Activated CD4-positive, alpha-beta T cell treated with anti-CD3 and anti-CD28 coated beads for 4 hours (primary cell): ENCODE data around the gene EGR1.

Experiments
- DNase-seq, 2 donors: peaks; one replicate each; pipeline ENCODE4 v3.0.0-alpha.2; 2020

EGR1 gene

DNA sequence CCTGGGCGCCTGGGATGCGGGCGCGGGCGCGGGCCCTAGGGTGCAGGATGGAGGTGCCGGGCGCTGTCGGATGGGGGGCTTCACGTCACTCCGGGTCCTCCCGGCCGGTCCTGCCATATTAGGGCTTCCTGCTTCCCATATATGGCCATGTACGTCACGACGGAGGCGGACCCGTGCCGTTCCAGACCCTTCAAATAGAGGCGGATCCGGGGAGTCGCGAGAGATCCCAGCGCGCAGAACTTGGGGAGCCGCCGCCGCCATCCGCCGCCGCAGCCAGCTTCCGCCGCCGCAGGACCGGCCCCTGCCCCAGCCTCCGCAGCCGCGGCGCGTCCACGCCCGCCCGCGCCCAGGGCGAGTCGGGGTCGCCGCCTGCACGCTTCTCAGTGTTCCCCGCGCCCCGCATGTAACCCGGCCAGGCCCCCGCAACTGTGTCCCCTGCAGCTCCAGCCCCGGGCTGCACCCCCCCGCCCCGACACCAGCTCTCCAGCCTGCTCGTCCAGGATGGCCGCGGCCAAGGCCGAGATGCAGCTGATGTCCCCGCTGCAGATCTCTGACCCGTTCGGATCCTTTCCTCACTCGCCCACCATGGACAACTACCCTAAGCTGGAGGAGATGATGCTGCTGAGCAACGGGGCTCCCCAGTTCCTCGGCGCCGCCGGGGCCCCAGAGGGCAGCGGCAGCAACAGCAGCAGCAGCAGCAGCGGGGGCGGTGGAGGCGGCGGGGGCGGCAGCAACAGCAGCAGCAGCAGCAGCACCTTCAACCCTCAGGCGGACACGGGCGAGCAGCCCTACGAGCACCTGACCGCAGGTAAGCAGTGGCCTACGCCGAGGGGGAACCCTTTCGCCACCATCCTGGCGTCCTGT lies at the start of gene EGR1:
Gene EGR1, plus strand, starts transcription at position 219 of the 864 bp plus-strand sequence. Its CDS starts 283 bp downstream, at position 502.
- DNase-seq, result peak; percentile 97

DNA sequence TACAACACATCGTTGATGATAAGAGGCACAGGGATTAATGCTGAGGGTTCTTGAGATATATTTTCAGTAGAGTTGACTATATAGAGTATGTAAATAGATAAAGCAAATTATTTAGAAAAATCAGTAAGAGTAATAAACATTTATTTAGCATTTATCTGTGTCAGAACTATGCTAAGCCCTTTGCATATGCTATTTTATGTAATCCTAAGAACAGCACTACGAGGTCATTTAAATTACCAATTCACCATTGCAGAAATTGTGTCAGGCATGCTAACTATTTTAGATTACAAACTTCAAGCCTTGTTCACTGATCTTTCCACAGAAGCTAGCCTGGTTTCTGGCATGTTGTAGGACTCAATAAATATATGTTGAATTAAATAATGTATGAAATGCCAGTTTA lies 46.8 kb upstream of the EGR1 start:
- DNase-seq, result no peak

- DNase-seq, result no peak
Measured at GRCh38 chr5:138425079-138425478, 40.2 kb upstream of the EGR1 start.

DNA sequence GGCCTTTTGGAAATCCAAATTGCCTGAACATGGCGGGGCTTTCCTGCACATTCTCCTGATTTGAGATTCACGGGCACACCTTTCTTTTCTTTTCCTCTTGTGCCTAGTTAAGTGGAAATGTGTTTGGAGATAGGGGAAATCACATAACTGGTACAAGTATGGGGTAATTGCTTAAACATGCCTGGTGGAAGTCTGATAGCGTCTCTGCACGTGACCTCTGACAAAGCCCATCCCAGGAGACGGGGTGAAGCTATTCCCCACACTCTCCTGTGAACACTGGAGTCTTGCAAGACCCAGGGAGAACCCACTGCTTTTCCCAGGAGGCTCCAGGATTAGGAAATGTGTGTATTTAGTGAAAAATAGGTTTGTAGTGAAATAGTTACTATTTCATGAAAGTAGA lies 29.3 kb upstream of the EGR1 start:
- DNase-seq, result no peak

GRCh38 chr5:138438003-138438723 lies 27.1 kb upstream of the EGR1 start:
- no peak for DNase-seq

DNA sequence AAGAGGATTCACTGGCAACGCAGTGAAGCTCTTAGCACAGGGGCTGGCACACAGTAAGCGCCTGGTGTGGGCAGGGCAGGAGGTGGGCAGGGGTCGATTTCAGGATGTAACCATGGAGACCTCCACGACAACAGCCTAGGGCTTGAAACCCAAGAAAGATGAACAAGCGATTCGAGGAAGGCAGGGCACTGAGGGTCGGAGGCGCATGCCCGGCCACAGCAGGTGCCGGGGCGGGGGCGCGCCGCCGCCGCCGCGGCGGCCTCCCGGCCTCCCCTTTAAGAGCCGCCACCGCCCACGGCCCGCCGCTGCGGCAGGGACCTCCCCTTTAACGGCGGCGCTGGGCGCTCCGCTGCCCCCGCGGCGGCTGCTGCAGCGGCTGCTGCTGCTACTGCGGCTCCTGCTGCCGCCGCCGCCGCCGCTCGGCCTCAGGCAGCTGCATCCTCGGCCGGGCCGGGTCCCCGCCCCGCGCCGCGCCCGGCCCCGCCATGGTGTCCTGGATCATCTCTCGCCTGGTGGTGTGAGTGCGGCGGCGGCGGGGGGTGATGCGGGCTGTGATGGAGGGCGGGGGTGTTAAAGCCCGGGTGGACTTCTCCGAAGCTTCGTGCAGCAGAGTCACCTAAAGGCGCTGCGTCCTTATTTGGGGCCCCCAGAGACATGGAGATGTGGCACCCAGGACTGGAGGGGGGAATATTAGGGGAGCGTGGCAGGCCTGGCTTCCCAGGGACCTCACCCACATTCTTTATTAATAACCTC lies 26.4 kb upstream of the EGR1 start, which contains the start of gene REEP2:
Gene REEP2, plus strand, starts transcription at position 334 of the 753 bp plus-strand sequence. Its CDS starts 152 bp downstream, at position 486.
- peak; percentile 59 to 69 for DNase-seq

DNA sequence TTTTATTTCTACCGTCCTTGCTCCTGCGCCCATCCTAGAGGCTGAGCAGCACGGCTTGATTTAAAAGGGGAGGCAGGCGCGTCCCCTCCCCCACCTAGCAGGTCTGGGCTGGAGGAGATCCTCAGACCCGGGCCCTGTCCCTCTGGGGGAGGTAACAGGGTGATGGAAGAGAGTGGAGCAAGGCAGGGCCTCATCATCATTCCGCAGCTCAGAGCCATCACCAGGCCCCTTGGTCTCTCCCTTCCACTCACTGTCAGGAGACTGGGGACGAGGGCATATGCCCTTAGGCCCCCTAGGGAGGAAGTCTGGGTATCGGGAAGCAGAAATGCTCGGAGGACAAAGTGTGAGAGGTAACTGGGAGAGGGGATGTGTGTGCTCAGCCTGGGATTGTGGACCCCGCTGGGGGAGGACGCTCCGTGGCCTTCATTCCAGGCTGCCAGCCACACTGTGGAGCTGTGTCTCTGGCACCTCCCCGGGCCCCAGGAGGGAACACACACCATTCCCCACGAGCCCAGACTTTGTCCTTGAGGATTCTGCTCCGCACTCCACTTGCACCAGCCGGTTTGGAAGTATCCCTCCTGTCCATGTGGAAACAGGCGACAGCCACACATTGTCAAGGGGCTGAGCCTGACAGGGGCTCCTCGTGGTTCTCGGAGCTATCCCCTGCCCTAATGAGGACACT lies 25.7 kb upstream of the EGR1 start:
- no peak for DNase-seq

- DNase-seq, result no peak
Measured at GRCh38 chr5:138440159-138441073, 24.9 kb upstream of the EGR1 start.

DNA sequence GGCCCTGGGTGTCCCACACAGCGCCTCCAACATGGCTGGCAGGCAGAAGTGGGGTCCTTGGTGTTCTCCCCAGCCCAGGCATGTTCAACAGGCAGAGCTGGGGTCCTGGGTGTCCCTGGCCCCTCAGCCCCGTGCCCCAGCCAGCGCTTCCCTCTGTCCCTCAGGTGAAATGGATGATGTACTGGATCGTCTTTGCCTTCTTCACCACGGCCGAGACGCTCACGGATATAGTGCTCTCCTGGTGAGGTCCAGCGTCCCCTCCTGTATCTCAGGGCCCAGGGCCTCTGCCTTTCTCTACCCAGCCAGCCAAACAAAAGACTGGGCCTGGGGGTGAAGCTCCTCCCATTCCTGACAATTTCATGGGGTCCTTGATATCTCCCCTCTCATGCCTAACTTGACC lies 24.1 kb upstream of the EGR1 start:
- DNase-seq, result no peak

DNA sequence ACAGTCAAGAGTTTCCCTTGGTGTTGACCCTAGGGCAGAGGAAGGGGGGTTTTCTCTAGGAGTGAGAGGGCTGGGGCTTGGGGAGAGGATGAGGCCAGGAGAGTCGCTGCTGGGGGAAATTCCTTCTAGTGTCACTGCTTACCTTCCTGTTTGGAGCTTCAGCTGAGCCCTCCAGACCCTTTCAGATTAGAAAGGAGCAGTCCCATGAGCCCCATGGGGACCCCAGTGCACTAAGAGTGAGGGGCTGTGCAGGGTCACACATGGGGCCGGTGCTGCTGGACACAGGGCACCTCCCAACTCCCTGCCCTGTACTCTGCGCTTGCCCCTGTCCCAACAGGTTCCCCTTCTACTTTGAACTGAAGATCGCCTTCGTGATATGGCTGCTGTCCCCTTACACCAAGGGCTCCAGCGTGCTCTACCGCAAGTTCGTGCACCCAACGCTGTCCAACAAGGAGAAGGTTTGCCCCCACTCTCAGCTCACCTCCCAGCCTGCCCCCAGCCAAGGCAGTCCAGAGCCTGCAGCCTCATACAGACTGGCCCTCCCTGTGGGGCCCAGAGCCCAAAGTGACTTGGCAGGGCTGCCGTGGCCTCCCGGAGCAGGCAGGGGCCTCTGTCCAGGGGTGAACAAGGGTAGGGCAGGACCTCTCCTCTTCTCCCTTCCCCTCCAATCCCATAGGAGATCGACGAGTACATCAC lies 21.1 kb upstream of the EGR1 start:
- no peak for DNase-seq

GRCh38 chr5:138444774-138445546 lies 20.3 kb upstream of the EGR1 start:
- DNase-seq, result no peak

DNA sequence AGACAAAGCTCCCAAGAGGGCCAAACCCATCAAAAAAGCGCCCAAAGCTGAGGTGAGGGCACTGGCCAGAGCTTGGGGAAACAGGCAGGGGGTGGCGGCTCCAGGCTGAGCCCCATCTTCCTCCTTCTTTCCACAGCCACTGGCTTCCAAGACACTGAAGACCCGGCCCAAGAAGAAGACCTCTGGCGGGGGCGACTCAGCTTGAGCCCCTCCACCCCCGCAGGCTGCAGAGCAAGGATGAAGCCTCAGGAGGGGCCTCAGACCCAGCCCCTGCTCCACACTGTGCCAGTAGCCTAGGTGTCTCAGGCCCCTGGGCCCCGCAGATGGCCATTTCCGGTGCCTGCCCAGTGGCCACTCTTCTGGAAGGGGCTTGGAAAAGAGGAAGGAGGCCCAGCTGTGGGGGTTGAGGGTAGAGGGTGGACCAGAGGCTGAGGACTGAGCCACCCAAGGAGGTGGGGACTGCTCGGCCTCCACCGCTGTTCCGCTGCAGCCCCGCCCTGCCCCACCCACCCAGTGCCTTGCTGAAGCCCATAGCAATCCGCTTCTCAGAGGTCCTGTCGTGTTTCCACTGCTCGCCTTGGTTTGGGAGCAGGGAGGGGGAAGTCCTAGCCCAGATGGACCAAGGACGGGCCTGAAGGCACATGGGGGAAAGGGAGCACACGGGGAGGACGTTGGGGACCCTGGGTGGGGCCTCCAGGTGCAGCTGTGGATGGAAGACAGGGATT lies 19.6 kb upstream of the EGR1 start:
- DNase-seq, result no peak

DNA sequence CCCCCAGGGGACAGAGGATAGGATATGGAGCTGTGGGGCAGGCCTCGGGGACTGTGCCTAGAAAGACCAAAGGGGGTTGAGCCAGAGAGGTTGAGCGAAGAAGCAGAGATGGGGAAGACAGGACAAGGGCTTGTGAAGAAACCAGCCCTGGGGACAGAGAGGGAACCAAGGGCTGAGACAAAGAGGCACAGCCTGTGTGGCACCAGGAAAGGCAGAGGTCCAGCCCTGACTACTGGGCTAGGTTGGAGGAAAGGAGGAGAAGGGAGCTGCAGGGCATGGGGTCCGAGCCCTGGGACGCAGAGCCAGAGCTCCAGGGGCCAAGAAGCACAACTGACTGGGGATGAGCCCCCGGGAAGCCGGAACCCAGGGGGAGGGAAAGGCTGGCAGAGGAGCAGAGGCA lies 17.2 kb upstream of the EGR1 start:
- DNase-seq, result no peak

- DNase-seq, result no peak
Measured at GRCh38 chr5:138448481-138449398, 16.5 kb upstream of the EGR1 start.

- peak; percentile 76 to 82 for DNase-seq
Measured at GRCh38 chr5:138449501-138450239, 15.6 kb upstream of the EGR1 start.

- no peak for DNase-seq
Measured at GRCh38 chr5:138450971-138451370, 14.3 kb upstream of the EGR1 start.

DNA sequence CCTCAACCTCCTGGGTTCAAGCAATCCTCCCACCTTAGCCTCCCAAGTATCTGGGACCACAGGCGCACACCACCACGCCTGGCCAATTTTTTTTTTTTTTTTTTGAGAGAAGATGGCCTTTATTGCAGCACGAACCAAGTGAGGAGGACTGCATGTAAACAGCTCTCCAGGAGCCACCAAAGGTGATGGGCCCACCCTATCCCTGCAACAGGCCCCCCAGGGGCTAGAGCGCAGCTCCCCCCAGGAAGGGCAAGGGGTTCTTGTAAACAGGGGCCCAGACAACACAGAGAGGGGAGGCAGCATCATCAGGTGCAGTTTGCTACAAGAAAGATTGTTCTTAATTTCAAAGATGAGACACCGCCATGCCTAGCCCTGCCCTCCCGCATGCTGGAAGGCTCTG lies 12.6 kb upstream of the EGR1 start:
- DNase-seq, result no peak

GRCh38 chr5:138453590-138453989 lies 11.7 kb upstream of the EGR1 start:
- DNase-seq, result no peak
